Measurements from ENCODE around the gene LRRC45. TPM values are rescaled to one million over a fixed set of nuclear protein-coding genes. Genes with fewer than 3 reads are reported as not detected.
A peak's percentile ranks its signal among the peaks of the same experiment; 100 is the strongest.

LRRC45 gene
- total and polyA plus RNA-seq, 2 experiments from 2014 or later = 16.1 to 40.7 TPM

DNA sequence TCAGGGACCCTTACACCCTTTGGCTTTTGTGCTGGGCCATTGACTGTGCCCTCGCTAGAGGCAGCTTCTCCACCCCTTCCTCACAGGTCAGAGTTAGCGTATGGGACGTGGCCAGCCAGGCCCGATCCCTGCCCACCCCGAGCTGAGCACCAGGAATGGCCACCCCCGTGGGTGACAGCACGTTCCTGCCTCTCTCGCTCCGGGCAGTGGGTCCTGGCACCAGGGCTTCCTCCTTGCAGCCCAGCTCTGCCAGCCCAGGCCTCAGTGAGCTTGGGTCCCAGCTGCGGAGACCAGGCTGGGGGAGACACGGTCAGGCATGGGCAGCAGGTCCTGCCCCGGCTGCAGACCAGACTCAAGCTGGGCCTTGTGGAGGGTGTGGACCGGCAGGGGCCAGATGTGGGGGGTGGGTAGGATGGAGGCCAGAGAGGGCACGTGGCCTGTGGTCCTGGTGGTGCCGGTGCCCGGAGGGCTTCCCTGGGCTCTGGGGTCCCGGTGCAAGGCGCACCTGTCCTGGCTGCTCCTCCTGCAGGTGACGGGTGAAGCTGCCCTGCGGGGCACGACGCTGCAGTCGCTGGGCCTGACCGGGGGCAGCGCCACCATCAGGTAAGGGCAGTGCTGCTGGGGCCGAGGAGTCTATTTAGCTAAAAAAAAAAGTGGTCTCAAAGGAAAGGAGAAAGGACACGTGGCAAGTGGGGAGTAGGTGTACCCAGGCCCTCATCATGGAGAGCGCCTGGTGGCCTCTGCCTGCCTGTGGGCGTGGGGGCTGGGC is 27.5 kb upstream of the LRRC45 start:
- peak; percentile 70 for DNase-seq (ENCODE audit: low spot score)
- Histone ChIP-seq H3K36me3 (ENCODE audit: insufficient read depth) (no peaks in the 10 kb centered on the region), H3K9me2 (ENCODE audit: insufficient read depth) (no peaks in the 10 kb centered on the region), H3K4me3 (no peak overlapping the region), H3K79me2 (replicated peaks; ENCODE audit: insufficient read depth) (no peaks in the 10 kb centered on the region), H3K4me2 (no peak overlapping the region), H4K20me1 (replicated peaks; ENCODE audit: insufficient read depth) (peaks cover 8% of the 10 kb centered on the region; the same call in 1 of the 2 replicates), H3K4me1 (ENCODE audit: insufficient read depth) (peaks cover 11% of the 10 kb centered on the region; the same call in 1 of the 2 replicates), H2AFZ (no peak overlapping the region), H3F3A (replicated peaks; ENCODE audit: low read depth) (no peaks in the 10 kb centered on the region), H3K27ac (ENCODE audit: low read depth) (no peak overlapping the region), H3K27me3 (ENCODE audit: insufficient read depth) (no peaks in the 10 kb centered on the region)
- H3K4me1 Mint-ChIP-seq = peaks cover 24% of the 10 kb centered on the region
- H3K9me3 Mint-ChIP-seq = no peaks in the 10 kb centered on the region
- H3K27ac Mint-ChIP-seq = no peak overlapping the region
- H3K4me3 Mint-ChIP-seq = no peak overlapping the region
- ATAC-seq = peak; percentile 34
- peaks cover 12% of the 10 kb centered on the region for H3K27me3 Mint-ChIP-seq (ENCODE audit: insufficient read depth, low read depth, poor library complexity)
- peaks cover 7% of the 10 kb centered on the region; the same call in 2 of the 3 replicates for H3K36me3 Mint-ChIP-seq (ENCODE audit: low read depth)
- TF ChIP-seq, protein P1, sequence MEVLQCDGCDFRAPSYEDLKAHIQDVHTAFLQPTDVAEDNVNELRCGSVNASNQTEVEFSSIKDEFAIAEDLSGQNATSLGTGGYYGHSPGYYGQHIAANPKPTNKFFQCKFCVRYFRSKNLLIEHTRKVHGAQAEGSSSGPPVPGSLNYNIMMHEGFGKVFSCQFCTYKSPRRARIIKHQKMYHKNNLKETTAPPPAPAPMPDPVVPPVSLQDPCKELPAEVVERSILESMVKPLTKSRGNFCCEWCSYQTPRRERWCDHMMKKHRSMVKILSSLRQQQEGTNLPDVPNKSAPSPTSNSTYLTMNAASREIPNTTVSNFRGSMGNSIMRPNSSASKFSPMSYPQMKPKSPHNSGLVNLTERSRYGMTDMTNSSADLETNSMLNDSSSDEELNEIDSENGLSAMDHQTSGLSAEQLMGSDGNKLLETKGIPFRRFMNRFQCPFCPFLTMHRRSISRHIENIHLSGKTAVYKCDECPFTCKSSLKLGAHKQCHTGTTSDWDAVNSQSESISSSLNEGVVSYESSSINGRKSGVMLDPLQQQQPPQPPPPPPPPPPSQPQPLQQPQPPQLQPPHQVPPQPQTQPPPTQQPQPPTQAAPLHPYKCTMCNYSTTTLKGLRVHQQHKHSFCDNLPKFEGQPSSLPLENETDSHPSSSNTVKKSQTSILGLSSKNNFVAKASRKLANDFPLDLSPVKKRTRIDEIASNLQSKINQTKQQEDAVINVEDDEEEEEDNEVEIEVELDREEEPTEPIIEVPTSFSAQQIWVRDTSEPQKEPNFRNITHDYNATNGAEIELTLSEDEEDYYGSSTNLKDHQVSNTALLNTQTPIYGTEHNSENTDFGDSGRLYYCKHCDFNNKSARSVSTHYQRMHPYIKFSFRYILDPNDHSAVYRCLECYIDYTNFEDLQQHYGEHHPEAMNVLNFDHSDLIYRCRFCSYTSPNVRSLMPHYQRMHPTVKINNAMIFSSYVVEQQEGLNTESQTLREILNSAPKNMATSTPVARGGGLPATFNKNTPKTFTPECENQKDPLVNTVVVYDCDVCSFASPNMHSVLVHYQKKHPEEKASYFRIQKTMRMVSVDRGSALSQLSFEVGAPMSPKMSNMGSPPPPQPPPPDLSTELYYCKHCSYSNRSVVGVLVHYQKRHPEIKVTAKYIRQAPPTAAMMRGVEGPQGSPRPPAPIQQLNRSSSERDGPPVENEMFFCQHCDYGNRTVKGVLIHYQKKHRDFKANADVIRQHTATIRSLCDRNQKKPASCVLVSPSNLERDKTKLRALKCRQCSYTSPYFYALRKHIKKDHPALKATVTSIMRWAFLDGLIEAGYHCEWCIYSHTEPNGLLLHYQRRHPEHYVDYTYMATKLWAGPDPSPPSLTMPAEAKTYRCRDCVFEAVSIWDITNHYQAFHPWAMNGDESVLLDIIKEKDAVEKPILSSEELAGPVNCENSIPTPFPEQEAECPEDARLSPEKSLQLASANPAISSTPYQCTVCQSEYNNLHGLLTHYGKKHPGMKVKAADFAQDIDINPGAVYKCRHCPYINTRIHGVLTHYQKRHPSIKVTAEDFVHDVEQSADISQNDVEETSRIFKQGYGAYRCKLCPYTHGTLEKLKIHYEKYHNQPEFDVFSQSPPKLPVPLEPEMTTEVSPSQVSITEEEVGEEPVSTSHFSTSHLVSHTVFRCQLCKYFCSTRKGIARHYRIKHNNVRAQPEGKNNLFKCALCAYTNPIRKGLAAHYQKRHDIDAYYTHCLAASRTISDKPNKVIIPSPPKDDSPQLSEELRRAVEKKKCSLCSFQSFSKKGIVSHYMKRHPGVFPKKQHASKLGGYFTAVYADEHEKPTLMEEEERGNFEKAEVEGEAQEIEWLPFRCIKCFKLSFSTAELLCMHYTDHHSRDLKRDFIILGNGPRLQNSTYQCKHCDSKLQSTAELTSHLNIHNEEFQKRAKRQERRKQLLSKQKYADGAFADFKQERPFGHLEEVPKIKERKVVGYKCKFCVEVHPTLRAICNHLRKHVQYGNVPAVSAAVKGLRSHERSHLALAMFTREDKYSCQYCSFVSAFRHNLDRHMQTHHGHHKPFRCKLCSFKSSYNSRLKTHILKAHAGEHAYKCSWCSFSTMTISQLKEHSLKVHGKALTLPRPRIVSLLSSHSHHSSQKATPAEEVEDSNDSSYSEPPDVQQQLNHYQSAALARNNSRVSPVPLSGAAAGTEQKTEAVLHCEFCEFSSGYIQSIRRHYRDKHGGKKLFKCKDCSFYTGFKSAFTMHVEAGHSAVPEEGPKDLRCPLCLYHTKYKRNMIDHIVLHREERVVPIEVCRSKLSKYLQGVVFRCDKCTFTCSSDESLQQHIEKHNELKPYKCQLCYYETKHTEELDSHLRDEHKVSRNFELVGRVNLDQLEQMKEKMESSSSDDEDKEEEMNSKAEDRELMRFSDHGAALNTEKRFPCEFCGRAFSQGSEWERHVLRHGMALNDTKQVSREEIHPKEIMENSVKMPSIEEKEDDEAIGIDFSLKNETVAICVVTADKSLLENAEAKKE (CRISPR knock-in tag; IDR thresholded peaks at IDR 0.05) = no peak
- TF ChIP-seq, protein P2, sequence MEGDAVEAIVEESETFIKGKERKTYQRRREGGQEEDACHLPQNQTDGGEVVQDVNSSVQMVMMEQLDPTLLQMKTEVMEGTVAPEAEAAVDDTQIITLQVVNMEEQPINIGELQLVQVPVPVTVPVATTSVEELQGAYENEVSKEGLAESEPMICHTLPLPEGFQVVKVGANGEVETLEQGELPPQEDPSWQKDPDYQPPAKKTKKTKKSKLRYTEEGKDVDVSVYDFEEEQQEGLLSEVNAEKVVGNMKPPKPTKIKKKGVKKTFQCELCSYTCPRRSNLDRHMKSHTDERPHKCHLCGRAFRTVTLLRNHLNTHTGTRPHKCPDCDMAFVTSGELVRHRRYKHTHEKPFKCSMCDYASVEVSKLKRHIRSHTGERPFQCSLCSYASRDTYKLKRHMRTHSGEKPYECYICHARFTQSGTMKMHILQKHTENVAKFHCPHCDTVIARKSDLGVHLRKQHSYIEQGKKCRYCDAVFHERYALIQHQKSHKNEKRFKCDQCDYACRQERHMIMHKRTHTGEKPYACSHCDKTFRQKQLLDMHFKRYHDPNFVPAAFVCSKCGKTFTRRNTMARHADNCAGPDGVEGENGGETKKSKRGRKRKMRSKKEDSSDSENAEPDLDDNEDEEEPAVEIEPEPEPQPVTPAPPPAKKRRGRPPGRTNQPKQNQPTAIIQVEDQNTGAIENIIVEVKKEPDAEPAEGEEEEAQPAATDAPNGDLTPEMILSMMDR (conservative IDR thresholded peaks at IDR 0.05; ENCODE audit: low read depth in 2 of 2) = peak; percentile 56 to 67
